HEK293 (cell line): ENCODE results near the gene ANKRD40.

ENCODE experiments used
- CTCF ChIA-PET: fragments of 350-600 bp; formaldehyde crosslinking; extraction: SDS; loops from one replicate; lab custom pipeline; 2021; ENCODE audit warnings: antibody characterized with exemption; lab: Yijun Ruan, JAX
- POLR2A ChIA-PET: fragments of 300-600 bp; formaldehyde crosslinking; extraction: SDS; loops from one replicate; lab custom pipeline; 2020; ENCODE audit warnings: antibody characterized with exemption, inconsistent platforms; lab: Yijun Ruan, JAX
- H3K27ac ChIP-seq: fragments of 200-500 bp; sonication (Bioruptor generic); 2 replicates; pipeline ENCODE4 v1.5.1; 2014; ENCODE audit warnings: low read depth, low read length, control low read depth, inconsistent platforms; ENCODE audit errors: extremely low read depth
- H3K36me3 ChIP-seq, 2 experiments: fragments of 200-500 bp in 1 of 2; sonication (Bioruptor generic) in 1 of 2; 1 replicate in 1 of 2; 2 replicates in 1 of 2; pipeline ENCODE4 v1.5.1; 2014 to 2017; ENCODE audit warnings: inconsistent platforms in 2 of 2, low read length in 2 of 2; ENCODE audit not compliant: control insufficient read depth in 2 of 2, insufficient read depth in 1 of 2
- H3K4me1 ChIP-seq: fragments of 200-500 bp; sonication (Bioruptor generic); 2 replicates; pipeline ENCODE4 v1.5.1; 2014; ENCODE audit warnings: mild to moderate bottlenecking, low read length, inconsistent platforms; ENCODE audit not compliant: control insufficient read depth, insufficient read depth
- H3K4me3 ChIP-seq: 2 replicates; pipeline ENCODE4 v1.5.1; 2011; ENCODE audit warnings: low read depth, mild to moderate bottlenecking, control low read depth, low read length, moderate library complexity
- H3K9me3 ChIP-seq: fragments of 200-500 bp; sonication (Bioruptor generic); 2 replicates; pipeline ENCODE4 v1.5.1; 2014; ENCODE audit warnings: low read depth, low read length, inconsistent platforms; ENCODE audit not compliant: control insufficient read depth, insufficient read depth
- BCL11A ChIP-seq: fragments of 450-650 bp; formaldehyde crosslinking; IDR thresholded peaks from 2 replicates; pipeline ENCODE4 v1.5.1; 2016; ENCODE audit warnings: low read depth, missing biosample characterization, missing genetic modification characterization
- GLIS2 ChIP-seq: fragments of 450-650 bp; formaldehyde crosslinking; IDR thresholded peaks from 2 replicates; pipeline ENCODE4 v1.5.1; 2016; ENCODE audit warnings: missing biosample characterization, missing genetic modification characterization
- KLF1 ChIP-seq: fragments of 450-650 bp; formaldehyde crosslinking; IDR thresholded peaks from 2 replicates; pipeline ENCODE4 v1.5.1; 2016; ENCODE audit warnings: missing biosample characterization, missing genetic modification characterization
- ZBTB21 ChIP-seq: fragments of 450-650 bp; formaldehyde crosslinking; IDR thresholded peaks from 2 replicates; pipeline ENCODE4 v1.5.1; 2017; ENCODE audit warnings: missing biosample characterization, missing genetic modification characterization
- ZIC2 ChIP-seq: fragments of 450-650 bp; formaldehyde crosslinking; IDR thresholded peaks from 2 replicates; pipeline ENCODE4 v1.5.1; 2016; ENCODE audit warnings: missing biosample characterization, missing genetic modification characterization
- ZNF223 ChIP-seq: fragments of 450-650 bp; formaldehyde crosslinking; IDR thresholded peaks from 2 replicates; pipeline ENCODE4 v1.5.1; 2016; ENCODE audit warnings: missing biosample characterization, missing genetic modification characterization
- ZNF239 ChIP-seq: fragments of 450-650 bp; formaldehyde crosslinking; IDR thresholded peaks from 2 replicates; pipeline ENCODE4 v1.5.1; 2016; ENCODE audit warnings: missing biosample characterization, missing genetic modification characterization
- ZNF274 ChIP-seq, 2 experiments: fragments of 200-500 bp in 1 of 2; fragments of 450-650 bp in 1 of 2; sonication (Bioruptor generic) in 1 of 2; formaldehyde crosslinking in 1 of 2; IDR thresholded peaks; 2 replicates each; pipeline versions ENCODE4 v1.5.1 to v1.6.1; 2014 to 2016; ENCODE audit warnings: borderline replicate concordance in 1 of 2, inconsistent platforms in 1 of 2, low read length in 1 of 2, missing biosample characterization in 1 of 2, missing genetic modification characterization in 1 of 2
- ZNF292 ChIP-seq: fragments of 450-650 bp; formaldehyde crosslinking; IDR thresholded peaks from 2 replicates; pipeline ENCODE4 v1.5.1; 2016; ENCODE audit warnings: low read depth, missing biosample characterization, missing genetic modification characterization, borderline replicate concordance
- ZNF362 ChIP-seq: fragments of 450-650 bp; formaldehyde crosslinking; IDR thresholded peaks from 2 replicates; pipeline ENCODE4 v1.5.1; 2016; ENCODE audit warnings: missing biosample characterization, missing genetic modification characterization
- ZNF513 ChIP-seq: fragments of 450-650 bp; IDR thresholded peaks from 2 replicates; pipeline ENCODE4 v1.5.1; 2018; ENCODE audit warnings: missing biosample characterization, missing genetic modification characterization
- ZNF518A ChIP-seq: fragments of 450-650 bp; formaldehyde crosslinking; conservative IDR thresholded peaks from 2 replicates; pipeline ENCODE4 v1.5.1; 2016; ENCODE audit warnings: low read depth, missing biosample characterization, missing genetic modification characterization
- ZNF530 ChIP-seq: fragments of 450-650 bp; formaldehyde crosslinking; IDR thresholded peaks from 2 replicates; pipeline ENCODE4 v1.5.1; 2016; ENCODE audit warnings: low read depth, missing biosample characterization, missing genetic modification characterization
- ZNF580 ChIP-seq: fragments of 450-650 bp; formaldehyde crosslinking; IDR thresholded peaks from 2 replicates; pipeline ENCODE4 v1.5.1; 2016; ENCODE audit warnings: missing biosample characterization, missing genetic modification characterization
- ZNF610 ChIP-seq: fragments of 450-650 bp; formaldehyde crosslinking; IDR thresholded peaks from 2 replicates; pipeline ENCODE4 v1.5.1; 2016; ENCODE audit warnings: missing biosample characterization, missing genetic modification characterization, borderline replicate concordance
- ZNF768 ChIP-seq: fragments of 450-650 bp; formaldehyde crosslinking; IDR thresholded peaks from 2 replicates; pipeline ENCODE4 v1.5.1; 2018; ENCODE audit warnings: missing biosample characterization, mild to moderate bottlenecking, missing genetic modification characterization
- ZNF792 ChIP-seq: fragments of 450-650 bp; formaldehyde crosslinking; IDR thresholded peaks from 2 replicates; pipeline ENCODE4 v1.5.1; 2016; ENCODE audit warnings: missing biosample characterization, missing genetic modification characterization

Gene ANKRD40

GRCh38 chr17:50689956-50690886, 17.5 kb downstream of the ANKRD40 start (continued):
- TF ChIP-seq ZNF513 (tag by site-specific recombination) = no peak

- ChIA-PET POLR2A (interaction anchor here (0.6 kb wide), 2 partner anchors 16 to 17 kb away, joined by 3 to 13 read pairs; no protein-coding TSS in a partner anchor), CTCF (interaction anchor here (1.0 to 1.9 kb wide), 3 partner anchors 58 to 138 kb away, joined by 4 to 6 read pairs (median 4); no protein-coding TSS in a partner anchor)
- H3K27ac ChIP-seq = no peak overlapping the region
- no peak overlapping the region for H3K4me3 ChIP-seq
- H3K4me1 ChIP-seq = peaks cover 7% of the 10 kb centered on the region; the same call in 1 of the 2 replicates
- H3K36me3 ChIP-seq = peaks cover 8 to 23% of the 10 kb centered on the region in 2 experiments
- H3K9me3 ChIP-seq = no peaks in the 10 kb centered on the region
- TF ChIP-seq ZNF792 (tag by site-specific recombination) (no peak), ZNF610 (tag by site-specific recombination) (no peak), ZNF223 (tag by site-specific recombination) (no peak), ZBTB21 (tag by site-specific recombination) (no peak), ZIC2 (no peak)
Measured at GRCh38 chr17:50689251-50689650, 18.5 kb downstream of the ANKRD40 start.

- Histone ChIP-seq H3K27ac (no peak overlapping the region), H3K36me3 (peaks cover under 1 to 15% of the 10 kb centered on the region in 2 experiments; a peak in 1 of 3 replicates), H3K9me3 (no peaks in the 10 kb centered on the region), H3K4me1 (peaks cover 6% of the 10 kb centered on the region; the same call in 1 of the 2 replicates), H3K4me3 (no peak overlapping the region)
- ChIA-PET POLR2A (interaction anchor here (0.7 kb wide), 2 partner anchors 31 to 64 kb away, joined by 3 read pairs; partner anchors contain the start of gene LUC7L3), CTCF (interaction anchor here (1.0 to 5.0 kb wide), 3 partner anchors 62 to 138 kb away, joined by 4 to 32 read pairs (median 8); no protein-coding TSS in a partner anchor)
- TF ChIP-seq ZNF530 (tag by site-specific recombination) (no peak), ZNF768 (peak; percentile 77; the same call in 1 of the 2 replicates), ZNF274 (IDR thresholded peaks at IDR 0.05; ENCODE audit: low read length) (no peak), ZNF274 (tag by site-specific recombination; IDR thresholded peaks at IDR 0.05; ENCODE audit: borderline replicate concordance) (no peak), BCL11A (tag by site-specific recombination) (no peak), GLIS2 (tag by site-specific recombination) (no peak), ZNF518A (tag by site-specific recombination) (no peak), ZNF292 (tag by site-specific recombination) (no peak), ZIC2 (0 out of 2 replicates have a peak, but pooled peaks have one; percentile 16), ZNF362 (no peak), KLF1 (tag by site-specific recombination) (no peak), ZNF239 (tag by site-specific recombination) (no peak), ZNF580 (tag by site-specific recombination) (no peak)
Measured at GRCh38 chr17:50688245-50688644, 19.5 kb downstream of the ANKRD40 start.
